Measurements from ENCODE around the gene UGGT1.
"Not testable (repeated sequence)": the region's sequence is repeated elsewhere in the genome, so short reads cannot be mapped to it uniquely, and the experiment has no call there.

The UGGT1 gene

GRCh38 chr2:128177315-128177714, 86.3 kb downstream of the UGGT1 start:
- DNase-seq, result no peak

- no peak for DNase-seq
Observed at GRCh38 chr2:128178149-128178649, 87.2 kb downstream of the UGGT1 start.

- DNase-seq, result no peak
Observed at GRCh38 chr2:128178650-128179460, 87.9 kb downstream of the UGGT1 start.

- DNase-seq, result no peak
Observed at GRCh38 chr2:128179461-128179755, 88.4 kb downstream of the UGGT1 start.

GRCh38 chr2:128180031-128180430, 89.0 kb downstream of the UGGT1 start:
- no peak for DNase-seq

GRCh38 chr2:128185576-128185975, 94.6 kb downstream of the UGGT1 start:
- DNase-seq, result no peak

- DNase-seq, result no peak
Observed at GRCh38 chr2:128187032-128187654, 96.1 kb downstream of the UGGT1 start.

- DNase-seq, result no peak
Observed at GRCh38 chr2:128195435-128195984, 104.5 kb downstream of the UGGT1 start.

GRCh38 chr2:128196026-128196425, 105.0 kb downstream of the UGGT1 start:
- DNase-seq, result no peak

- DNase-seq, result no peak
Observed at GRCh38 chr2:128196471-128196931, 105.5 kb downstream of the UGGT1 start.

- DNase-seq, result no peak
Observed at GRCh38 chr2:128197059-128197458, 106.1 kb downstream of the UGGT1 start.

- DNase-seq, result no peak
Observed at GRCh38 chr2:128198656-128199055, 107.7 kb downstream of the UGGT1 start.

GRCh38 chr2:128199141-128199540, 108.1 kb downstream of the UGGT1 start:
- DNase-seq, result no peak

GRCh38 chr2:128202791-128203190, 111.8 kb downstream of the UGGT1 start:
- DNase-seq, result no peak

- no peak for DNase-seq
Observed at GRCh38 chr2:128206245-128206644, 115.2 kb downstream of the UGGT1 start.

- DNase-seq, result no peak
Observed at GRCh38 chr2:128208023-128208422, 117.0 kb downstream of the UGGT1 start.

- DNase-seq, result not testable (repeated sequence)
Observed at GRCh38 chr2:128208631-128209324, 117.8 kb downstream of the UGGT1 start.

- no peak for DNase-seq
Observed at GRCh38 chr2:128214251-128214650, 123.3 kb downstream of the UGGT1 start.

- no peak for DNase-seq
Observed at GRCh38 chr2:128214866-128215460, 124.0 kb downstream of the UGGT1 start.

- no peak for DNase-seq
Observed at GRCh38 chr2:128215897-128216642, 125.1 kb downstream of the UGGT1 start.

GRCh38 chr2:128217671-128218070, 126.7 kb downstream of the UGGT1 start:
- DNase-seq, result no peak

- DNase-seq, result no peak
Observed at GRCh38 chr2:128219891-128220290, 128.9 kb downstream of the UGGT1 start.
